Posterior vena cava (tissue), 2 donors: ENCODE results near the gene FAM13C. TPM values are rescaled to one million over a fixed set of nuclear protein-coding genes. Genes with fewer than 3 reads are reported as not detected.
"Not testable (repeated sequence)": the region's sequence is repeated elsewhere in the genome, so short reads cannot be mapped to it uniquely, and the experiment has no call there.

Experiments used
- DNase-seq: peaks from one replicate; pipeline ENCODE4 v3.0.0-alpha.2; 2020; ENCODE audit warnings: low spot score
- intact Hi-C, 2 donors: fragments of 100-400 bp; cut with DNase I; formaldehyde crosslinking; loops; one replicate each; pipeline versions ENCODE4 v1.14.1 to v1.14.2; 2022 to 2023
- total RNA-seq, 2 donors: library from RNA; stranded (reverse); fragmentation: NEBNext Ultra II Directional; extraction: Animal tissue kit (Norgen Biotek cat#: 25700); gene quantifications; one replicate each; pipeline ENCODE4 v1.2.1, GENCODE V29; 2021
- donor health status: DM: yes; HTN: yes; CAD: no.
- donor health status: DM: yes; HTN: yes; CAD: no.

FAM13C gene
- total RNA-seq, 2 donors from 2014 or later, result 7.3 to 18.7 TPM

DNA sequence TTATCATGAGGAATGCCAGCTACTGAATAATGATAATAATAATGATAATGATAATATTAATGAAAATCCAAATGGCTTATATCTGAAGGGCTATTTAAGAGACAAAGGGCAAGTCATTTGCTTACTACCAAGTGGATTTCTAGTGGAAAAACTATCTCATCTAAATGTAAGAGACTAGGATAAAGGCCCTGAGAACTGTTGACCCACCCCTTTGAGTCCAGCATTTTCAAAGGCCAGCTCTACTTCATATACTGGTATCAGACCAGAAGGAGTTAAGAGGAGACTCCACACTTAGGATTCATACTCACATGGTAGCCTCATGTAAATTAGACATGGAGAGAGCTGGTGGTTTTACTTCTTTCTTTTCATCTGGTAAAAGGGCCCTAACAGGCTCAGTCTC is 109.9 kb downstream of the FAM13C start:
- intact Hi-C loops, result loop anchor here in 1 of 2 donors (10.0 kb wide), 1 partner anchor 322 kb away; no protein-coding TSS in a partner anchor
- no peak for DNase-seq

GRCh38 chr10:59245686-59246085 is 116.7 kb downstream of the FAM13C start:
- intact Hi-C loops, result no loop called here
- no peak for DNase-seq

DNA sequence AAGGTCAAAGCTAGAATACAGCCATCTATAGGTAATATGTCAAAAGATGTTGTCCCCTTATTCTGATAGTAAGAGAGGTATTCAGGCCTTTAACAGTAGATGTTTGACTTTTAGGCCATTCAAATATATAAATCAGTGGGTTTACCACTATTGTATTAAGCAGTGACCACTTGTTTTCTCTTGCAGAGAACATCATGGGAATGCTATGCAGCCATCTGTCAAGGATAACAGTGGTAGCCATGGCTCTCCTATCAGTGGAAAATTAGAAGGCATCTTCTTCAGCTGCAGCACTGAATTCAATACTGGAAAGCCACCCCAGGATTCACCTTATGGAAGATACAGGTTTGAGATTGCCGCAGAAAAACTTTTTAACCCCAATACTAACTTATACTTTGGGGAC is 117.5 kb downstream of the FAM13C start:
- intact Hi-C loops, result loop anchor here in 1 of 2 donors (5.0 kb wide), 1 partner anchor 332 kb away; no protein-coding TSS in a partner anchor
- no peak for DNase-seq

- no peak for DNase-seq
- intact Hi-C loops, result loop anchor here in 1 of 2 donors (5.0 kb wide), 1 partner anchor 334 kb away; no protein-coding TSS in a partner anchor
These were observed 118.6 kb downstream of the FAM13C start for GRCh38 chr10:59243611-59244195.

DNA sequence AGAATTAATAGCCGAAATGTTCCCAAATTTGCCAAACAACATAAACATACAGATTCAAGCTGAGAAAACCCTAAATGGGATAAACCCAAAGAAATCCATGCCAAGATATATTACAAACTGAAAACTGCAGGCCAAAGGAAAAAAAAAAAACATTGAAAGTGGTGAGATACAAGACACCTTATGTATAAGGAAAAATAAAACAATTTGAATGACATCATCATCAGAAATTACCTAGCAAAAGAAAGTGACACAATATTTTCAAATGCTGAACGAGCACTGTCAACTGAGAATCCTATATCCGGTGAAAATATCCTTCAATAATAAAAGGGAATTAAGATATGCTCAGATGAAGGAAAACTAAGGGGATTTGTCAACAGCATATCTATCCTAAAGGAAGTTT is 119.4 kb downstream of the FAM13C start:
- intact Hi-C loops, result loop anchor here in 1 of 2 donors (5.0 kb wide), 1 partner anchor 334 kb away; no protein-coding TSS in a partner anchor

DNA sequence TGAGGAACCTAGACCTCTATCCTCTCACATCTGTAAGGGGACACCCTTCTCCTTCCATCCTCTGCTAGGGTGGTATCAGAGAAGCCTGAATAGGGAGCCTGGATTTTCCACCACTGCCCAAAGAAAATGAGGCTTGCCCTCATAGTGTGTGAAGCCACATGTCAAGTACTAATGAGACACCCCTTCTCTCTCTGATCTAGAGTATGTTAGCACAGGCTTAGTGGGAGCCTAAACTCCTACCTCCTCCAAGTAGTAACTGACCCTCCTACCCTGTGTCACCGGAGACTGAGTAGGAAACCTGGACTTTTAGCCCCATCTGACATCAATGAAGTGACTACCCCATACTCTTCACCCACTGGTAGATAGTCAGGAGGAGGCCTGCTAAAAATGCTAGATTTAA is 120.3 kb downstream of the FAM13C start:
- no peak for DNase-seq
- intact Hi-C loops, result loop anchor here in 1 of 2 donors (5.0 kb wide), 1 partner anchor 335 kb away; no protein-coding TSS in a partner anchor

More for the DNA sequence above, 119.4 kb downstream of the FAM13C start:
- no peak for DNase-seq

- DNase-seq, result no peak
- intact Hi-C loops, result loop anchor here in 1 of 2 donors (5.0 kb wide), 1 partner anchor 337 kb away; no protein-coding TSS in a partner anchor
These were observed 121.7 kb downstream of the FAM13C start for GRCh38 chr10:59240582-59241183.

DNA sequence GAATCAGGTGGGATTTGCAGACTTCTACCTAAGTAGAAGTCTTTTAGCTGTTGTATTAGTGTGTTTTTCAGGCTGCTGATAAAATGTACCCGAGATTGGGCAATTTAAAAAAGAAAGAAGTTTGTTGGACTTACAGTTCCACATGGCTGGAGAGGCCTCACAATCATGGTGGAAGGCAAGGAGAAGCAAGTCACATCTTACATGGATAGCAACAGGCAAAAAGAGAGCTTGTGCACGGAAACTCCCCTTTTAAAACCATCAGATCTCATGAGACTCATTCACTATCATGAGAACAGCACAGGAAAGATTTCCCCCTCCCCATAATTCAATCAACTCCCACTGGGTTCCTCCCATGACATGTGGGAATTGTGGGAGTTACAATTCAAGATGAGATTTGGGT is 123.2 kb downstream of the FAM13C start:
- intact Hi-C loops, DNase-seq: not testable (repeated sequence)

DNA sequence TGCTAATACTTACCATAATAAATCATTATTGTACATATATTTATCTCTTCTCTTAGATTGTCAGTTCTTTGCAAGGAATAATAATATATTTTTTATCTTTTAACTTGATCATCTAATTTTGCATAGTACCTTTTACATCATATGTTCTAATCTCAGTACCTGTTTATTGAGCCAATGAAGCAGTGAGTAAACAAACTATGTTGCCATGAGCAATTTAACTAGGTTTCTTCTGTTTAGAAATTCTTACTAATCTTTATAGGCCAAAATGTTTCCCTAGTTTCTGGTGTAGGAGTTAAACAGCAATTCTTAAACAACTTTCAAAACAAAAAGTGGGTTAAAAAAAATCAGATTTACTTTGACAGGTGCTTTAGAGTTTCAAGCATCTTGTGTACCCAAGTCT is 124.6 kb downstream of the FAM13C start:
- intact Hi-C loops, result no loop called here
- no peak for DNase-seq

DNA sequence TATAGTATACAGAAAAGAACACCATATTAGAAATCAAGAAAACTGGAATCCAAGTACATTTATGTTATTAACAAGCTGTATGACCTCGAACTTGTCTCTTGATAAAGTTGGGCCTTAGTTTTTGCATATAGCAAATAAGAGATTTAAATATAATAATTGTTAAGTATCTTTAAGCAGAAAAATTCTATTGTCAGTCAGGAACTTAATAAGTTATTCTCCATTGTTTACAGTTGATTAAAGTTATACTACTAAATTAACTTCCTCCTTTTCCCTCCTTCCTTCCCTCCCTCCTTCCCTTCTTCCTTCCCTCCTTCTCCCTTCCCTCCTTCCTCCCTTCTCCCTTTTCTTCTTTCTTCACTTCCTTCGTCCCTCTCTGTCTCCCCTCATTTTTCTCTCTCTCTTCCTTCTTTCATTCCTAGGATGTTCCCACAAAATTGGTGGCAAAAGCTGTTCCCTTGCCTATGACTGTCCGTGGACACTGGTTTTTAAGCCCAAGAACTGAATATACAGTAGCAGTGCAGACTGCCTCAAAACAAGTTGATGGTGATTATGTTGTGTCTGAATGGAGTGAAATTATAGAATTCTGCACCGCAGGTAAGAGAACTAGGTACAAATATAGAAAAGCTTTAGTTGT is 126.2 kb downstream of the FAM13C start:
- intact Hi-C loops, result no loop called here
- no peak for DNase-seq

DNA sequence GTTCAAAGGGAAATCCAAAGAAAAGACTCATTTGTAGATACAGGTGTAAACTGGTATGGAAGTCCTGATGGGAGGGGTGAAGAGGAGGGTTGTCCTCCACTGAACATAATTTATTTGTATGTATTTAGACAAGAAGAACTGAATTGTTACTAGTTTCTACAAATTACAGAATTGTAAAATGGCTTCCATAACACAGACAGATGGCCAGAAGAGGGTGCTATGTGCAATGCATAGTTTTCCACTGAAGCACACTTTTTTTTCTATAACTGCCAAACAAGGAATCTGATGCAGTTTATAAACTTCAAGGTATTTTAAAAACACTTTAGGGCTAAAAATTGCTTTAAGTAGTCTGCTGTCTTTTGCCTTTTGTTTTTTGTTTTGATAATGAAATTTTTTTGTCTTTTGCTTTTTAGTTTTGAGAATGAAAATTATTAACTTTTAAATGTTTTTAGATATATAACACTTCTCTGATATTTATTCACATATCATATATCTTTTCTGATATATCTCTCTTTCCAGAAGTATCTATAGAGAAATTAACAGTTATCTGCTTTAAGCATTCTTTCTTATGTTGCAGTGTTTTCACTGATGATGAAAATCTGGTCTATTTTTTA is 127.4 kb downstream of the FAM13C start:
- no peak for DNase-seq
- intact Hi-C loops, result no loop called here

- intact Hi-C loops, result no loop called here
- DNase-seq, result no peak
These were observed 128.2 kb downstream of the FAM13C start for GRCh38 chr10:59234194-59234593.

DNA sequence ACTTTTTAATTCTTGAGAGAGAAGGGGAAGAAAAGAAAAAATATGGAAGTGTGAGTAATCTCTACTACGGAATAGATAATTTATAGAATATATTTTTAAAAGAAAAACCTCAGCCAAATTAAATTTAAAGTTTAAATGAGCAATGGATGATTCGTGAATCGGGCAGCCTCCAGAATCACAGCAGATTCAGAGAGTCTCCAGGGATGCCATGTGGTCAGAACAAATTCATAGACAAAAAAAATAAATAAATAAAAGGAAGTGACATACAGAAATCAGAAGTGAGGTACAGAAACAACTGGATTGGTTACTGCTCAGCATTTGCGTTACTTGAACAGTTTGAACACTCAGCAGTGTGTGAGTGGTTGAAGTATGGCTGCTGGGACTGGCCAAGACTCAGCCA is 132.9 kb downstream of the FAM13C start:
- intact Hi-C loops, result no loop called here
- DNase-seq, result no peak

GRCh38 chr10:59227136-59227673 is 135.1 kb downstream of the FAM13C start:
- no peak for DNase-seq
- intact Hi-C loops, result no loop called here

DNA sequence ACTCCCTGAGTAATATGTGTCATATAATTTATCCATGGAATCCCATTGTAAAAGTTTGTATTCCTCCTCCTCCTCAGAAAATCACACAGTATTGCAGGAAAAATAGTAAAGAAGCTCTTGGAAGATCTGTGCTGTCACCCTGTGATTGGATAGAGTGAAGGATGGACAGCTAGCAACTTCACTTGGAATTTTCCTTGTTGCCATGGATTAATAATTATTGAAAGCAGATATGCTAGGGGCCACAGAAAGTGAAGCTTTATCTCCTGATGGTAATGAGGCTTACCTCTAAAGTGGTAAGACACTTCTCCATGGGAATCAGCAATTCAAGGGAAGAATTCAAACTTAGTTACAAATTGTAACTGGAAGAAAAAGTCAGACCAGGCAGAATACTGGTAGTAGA is 137.1 kb downstream of the FAM13C start:
- DNase-seq, result no peak
- intact Hi-C loops, result no loop called here

DNA sequence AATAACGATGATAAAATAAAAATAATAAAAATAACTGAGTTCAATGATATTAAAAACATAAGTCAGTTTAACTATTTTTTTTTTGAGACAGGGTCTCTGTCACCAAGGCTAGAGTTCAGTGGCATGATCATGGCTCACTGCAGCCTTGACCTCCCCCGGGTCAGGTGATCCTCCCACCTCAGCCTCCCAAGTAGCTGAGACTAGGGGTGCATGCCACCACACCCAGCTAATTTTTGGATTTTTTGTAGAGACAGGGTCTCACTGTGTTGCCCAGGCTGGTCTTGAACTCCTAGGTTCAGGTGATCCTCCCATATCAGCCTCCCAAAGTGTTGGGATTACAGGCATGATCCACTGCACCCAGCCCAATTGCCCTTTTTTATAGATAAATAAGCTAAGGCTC is 138.8 kb downstream of the FAM13C start:
- intact Hi-C loops, DNase-seq: not testable (repeated sequence)

GRCh38 chr10:59222788-59223187 is 139.6 kb downstream of the FAM13C start:
- DNase-seq, result no peak
- intact Hi-C loops, result no loop called here

DNA sequence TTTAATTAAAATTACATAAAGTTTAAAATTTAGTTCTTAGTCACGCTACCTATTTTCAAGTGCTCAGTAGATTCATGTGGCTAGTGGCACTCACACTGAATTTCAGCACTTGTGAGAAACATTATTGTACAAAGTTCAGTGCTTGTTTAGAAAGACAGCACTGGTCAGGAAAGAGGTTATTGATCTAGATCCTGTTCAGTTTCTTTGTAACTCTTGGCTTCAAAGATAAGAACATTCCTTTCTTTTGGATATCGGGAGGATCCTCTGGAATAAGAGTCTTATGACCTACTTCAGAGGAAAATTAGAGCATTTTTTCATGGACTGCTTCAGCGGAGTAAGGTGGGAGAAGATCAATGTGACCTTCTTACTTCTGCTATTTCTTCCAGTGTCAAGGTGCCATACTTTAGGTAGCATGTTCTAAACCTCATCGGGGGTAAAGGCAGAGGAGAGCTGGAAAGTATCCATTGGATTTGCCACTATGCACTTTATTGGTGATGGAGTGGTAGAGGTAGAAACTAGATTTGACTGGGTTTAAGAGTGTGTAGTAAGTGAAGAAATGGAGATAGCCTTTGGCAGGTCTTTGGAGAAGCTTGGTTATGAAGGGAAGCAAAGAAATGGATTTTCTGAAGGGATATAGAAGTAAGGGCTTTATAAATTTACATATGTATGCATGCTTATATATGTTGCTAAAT is 146.0 kb downstream of the FAM13C start:
- intact Hi-C loops, result no loop called here
- DNase-seq, result no peak

- intact Hi-C loops, result no loop called here
- DNase-seq, result no peak
These were observed 148.2 kb downstream of the FAM13C start for GRCh38 chr10:59214160-59214559.
